ENCODE results near the gene METTL18. TPM values are rescaled to one million over a fixed set of nuclear protein-coding genes. Genes with fewer than 3 reads are reported as not detected.

METTL18 gene
- total RNA-seq, 1 donor from 2014 or later: 5.6 TPM

DNA sequence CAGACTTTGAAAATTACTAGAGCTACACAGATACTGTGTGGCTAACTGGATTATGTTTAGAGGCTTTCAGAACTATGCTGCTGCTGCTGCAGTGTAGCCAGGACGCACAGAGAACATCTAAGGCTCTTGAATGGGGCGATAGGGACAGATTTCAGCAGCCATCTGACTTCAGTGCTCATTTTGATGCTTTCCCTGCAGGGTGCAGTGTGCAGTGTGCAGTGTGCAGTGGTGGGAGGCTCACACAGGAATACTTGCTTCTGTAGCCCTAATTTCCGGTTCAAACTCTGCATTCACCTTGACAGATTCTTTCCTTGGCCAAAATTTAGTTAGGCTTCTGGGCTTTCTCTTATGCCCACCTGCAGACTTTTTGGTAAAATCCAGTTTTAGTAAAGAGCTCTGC lies 7.7 kb downstream of the METTL18 start:
- DNase-seq (ENCODE audit: low read depth): no peak

DNA sequence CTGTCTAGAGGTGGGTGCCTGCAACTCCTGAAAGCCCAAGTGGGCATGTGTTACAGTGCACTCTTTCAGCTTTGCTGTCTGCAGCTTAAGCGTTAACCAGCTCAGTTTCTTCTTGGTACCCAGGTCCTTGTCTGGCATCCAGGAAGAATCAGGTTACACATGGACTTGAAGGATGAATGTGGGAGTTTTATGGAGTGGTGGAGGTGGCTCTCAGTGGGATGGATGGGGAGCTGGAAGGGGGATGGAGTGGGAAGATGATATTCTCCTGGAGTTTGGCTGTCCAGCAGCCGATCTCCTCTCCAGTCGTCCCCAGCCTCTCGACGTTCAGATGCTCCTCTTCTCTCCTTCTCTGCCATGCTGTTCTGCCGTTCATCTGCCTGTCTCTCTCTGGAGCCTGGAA lies 9.4 kb downstream of the METTL18 start:
- DNase-seq (ENCODE audit: low read depth): no peak

DNA sequence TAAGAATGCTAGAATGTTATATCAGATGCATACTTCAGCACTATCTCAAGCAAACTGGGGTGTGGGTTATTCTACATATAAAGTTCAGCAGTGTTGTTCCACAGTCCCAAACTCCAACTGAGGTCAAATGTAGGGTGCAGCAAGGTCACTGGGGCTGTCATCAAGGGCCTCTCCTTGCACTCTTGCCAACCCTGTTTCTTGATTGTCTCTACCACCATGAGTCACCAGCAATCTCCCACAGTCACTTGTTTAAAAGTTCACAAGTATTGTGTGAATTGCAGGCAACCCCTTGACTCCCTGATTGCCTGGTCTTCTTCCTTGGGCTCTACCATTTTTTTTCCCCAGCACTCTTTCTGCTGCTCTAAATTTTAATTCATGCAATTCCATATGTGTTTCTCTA lies 10.6 kb downstream of the METTL18 start:
- no peak for DNase-seq (ENCODE audit: low read depth)

DNA sequence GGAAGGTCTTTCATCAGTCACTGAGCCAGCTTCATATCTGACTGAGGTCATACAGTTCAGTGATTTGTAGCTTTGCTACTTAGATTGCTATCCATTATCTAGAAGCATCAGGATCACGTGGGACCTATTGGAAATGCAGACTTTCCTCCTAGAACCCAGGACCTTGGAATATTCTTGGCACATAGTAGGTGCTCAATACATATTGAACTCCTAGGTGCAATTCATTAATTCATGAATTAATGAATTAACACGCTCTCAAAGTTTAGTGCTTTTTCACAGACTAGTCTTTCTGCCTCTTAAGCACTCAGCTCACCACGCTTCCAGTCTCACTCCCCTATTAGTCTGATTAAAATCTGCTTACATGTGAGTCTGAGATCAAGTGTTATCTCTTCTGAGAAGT lies 12.1 kb downstream of the METTL18 start:
- no peak for DNase-seq (ENCODE audit: low read depth)

DNA sequence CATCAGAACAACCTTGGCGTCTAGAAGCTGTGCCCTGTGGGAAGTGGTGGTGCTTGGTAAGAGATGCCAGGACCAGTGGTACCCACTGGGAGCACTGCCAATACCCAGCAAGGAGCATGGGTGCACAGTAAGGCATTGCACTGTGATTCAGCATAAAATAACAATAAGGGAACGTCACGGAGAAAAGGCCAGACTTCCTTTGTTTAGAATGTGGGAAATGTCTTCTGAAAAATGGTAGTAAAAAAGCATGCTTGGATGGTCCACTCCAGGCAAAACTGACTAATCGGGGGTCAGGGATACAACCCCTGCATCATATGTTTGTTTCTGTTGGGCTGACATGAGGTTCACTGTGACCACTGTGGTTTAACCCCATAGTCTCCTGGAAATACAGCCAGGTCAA lies 14.7 kb downstream of the METTL18 start:
- DNase-seq (ENCODE audit: low read depth): no peak

DNA sequence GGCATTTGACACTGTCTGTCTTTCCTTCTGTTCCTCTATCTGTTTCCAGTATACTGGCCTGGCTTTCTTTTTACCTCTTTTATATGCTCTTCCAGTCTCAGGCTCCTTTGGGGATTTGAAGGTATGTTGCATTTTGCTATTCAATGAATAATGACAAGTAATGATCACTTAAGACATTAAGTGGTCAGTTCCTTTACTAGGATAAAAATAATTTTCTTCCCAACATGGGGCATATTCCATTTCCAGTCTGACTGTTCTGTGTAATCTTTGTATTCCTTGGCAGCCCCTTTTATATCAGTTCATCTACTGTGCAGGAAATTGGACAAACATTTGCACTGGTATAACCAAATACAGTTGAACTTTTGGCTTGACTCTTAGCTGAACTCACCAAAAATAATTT lies 15.6 kb downstream of the METTL18 start:
- no peak for DNase-seq (ENCODE audit: low read depth)

DNA sequence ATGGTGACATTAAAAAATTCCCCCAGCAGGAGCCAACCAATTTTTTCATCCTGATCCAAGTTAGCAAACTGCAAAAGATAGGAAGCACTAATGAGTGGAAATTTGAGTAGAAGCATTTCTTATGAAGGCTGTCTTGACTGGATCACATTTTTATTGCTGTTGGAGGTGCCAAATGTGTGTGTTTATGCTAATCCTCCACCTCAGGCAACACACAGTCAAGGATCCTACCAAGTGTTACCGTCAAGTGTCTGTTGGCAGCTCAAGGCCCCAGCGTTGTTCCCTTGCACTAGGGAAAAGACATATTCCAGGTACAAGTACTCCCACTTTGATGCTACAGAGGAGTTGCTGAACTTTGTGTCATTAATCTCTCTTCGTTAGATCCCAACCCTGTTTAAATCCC lies 18.3 kb downstream of the METTL18 start:
- no peak for DNase-seq (ENCODE audit: low read depth)

DNA sequence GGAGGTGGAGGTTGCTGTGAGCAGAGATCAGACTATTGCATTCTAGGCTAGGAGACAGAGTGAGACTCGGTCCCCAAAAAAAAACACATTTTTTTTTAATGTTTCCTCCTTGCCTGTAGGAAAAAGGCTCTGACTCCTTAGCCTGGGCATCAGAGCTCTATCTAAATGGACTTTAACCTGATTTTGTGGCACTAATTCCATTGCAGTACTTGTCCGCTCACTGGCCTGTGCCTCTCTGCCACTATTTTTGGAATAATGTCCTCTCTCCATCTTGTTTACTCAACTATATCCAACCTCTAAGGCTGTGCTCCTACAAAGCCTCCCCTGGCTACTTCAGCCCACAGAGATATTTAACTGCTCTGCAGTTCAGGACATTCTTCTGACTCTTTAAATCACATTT lies 26.5 kb downstream of the METTL18 start:
- DNase-seq (ENCODE audit: low read depth): no peak

DNA sequence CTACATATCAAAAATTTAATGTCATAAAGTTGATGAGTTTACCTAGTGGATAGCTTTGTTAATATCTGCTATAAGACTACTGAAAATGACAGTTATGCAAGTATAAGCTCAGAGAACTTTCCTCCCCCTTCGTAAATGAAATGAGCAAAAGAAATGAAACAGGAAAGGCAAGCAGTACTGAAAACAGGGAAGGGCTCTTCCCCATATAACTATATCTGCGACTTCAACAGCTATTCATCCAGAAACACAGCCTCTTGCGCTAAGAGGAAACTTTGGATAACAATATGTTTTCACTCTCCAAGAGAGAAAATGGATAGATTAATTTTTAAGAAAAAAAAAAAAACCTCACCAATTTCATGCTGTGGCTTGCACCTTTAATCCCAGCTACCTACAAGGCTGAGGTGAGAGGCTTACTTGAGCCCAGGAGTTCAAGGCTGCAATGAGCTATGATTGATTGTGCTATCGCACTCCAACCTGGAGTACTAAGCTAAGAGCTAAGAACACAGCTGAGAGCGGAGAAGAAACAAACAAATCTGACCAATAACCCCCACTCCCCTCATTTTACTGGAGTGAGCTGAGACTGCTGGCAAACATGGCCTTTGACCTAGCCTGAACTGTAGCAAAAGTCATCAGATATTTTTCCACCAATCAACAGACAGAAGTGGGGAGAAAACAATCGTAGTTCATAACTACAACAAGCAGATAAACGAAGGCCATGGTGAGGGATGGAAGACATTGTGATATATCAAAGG lies 29.0 kb downstream of the METTL18 start:
- DNase-seq (ENCODE audit: low read depth): no peak

DNA sequence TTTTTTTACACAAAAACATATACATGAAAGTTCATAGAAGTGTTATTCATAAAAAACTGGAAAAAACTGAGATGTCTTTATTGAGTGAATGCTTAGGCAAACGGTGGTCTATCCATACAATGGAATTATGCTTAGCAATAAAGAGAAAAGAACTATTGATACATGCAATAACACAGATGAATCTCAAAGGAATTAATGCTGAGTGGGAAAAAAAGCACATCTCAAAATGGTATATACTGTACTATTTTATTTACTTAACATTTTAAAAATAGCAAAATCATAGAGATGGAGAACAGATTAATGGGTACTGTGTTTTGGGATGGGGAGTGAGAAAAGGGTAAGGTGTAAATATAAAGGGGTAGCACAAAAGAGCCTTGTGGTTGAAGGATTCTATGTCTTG lies 29.8 kb downstream of the METTL18 start:
- no peak for DNase-seq (ENCODE audit: low read depth)

DNA sequence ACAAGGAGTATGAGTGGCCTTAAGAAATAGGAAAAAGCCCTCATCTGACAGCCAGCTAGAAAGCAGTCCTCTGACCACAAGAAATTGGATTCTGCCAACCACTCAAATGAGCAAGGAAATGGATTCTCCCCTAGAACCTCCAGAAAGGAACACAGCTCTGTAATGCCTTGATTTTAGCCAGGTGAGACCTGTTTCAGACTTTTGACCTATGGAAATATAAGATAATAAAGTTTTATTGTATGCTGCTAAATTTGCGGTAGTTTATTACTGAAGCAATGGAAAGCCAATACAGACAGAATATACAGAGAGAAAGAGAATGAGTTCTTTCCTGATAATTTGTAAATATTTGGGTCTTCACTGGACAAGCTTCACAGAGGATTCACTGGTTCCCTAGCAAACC lies 32.0 kb downstream of the METTL18 start:
- no peak for DNase-seq (ENCODE audit: low read depth)

DNA sequence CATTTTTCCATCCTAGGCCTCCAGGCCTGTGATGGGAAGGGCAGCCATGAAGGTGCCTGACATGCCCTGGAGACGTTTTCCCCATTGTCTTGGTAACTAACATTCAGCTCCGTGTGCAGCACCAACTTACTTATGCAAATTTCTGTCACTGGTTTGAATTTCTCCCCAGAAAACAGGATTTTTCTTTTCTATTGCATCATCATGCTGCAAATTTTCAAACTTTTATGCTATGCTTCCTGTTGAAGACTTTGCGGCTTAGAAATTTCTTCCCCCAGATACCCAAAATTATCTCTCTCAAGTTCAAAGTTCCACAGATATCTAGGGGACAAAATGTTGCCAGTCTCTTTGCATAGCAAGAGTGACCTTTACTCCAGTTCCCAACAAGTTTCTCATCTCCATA lies 35.7 kb downstream of the METTL18 start:
- no peak for DNase-seq (ENCODE audit: low read depth)

DNA sequence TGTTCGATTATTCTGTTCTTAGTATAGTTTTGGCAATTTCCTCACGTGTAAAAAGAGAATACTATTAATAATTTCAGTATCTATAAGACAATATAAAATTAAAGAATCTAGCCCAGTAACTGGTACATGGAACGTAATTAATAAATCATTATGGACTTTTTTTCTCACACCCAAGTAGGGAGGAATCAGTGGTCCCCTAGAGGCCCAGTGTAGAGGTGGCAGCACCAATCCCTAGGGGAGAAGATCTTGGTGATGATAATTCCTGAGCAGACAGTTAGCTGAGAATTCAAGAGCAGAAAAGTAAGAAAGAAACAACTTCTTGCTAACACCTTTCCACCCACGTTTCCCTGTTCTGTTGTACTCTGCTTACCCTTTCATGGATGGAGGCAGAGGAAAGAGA lies 41.2 kb downstream of the METTL18 start:
- DNase-seq (ENCODE audit: low read depth): no peak

DNA sequence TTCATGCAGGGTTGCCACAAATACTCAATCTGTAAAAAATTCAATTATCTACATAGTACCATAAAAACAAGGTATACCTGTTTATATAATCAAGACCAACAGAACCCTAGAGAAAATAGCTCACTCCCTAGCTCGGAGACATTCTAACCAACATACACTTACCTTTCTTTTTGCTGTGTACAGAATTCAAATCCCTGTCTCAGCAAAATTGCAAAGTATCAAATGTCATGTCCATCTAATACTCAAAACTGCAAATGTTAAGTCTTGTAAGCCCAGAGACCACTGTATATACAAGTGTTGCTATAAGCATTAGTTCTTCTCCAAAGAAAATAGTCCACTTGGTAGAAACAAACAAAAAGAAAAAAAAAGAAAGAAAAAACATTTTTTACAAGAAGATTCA lies 44.7 kb downstream of the METTL18 start:
- DNase-seq (ENCODE audit: low read depth): no peak

DNA sequence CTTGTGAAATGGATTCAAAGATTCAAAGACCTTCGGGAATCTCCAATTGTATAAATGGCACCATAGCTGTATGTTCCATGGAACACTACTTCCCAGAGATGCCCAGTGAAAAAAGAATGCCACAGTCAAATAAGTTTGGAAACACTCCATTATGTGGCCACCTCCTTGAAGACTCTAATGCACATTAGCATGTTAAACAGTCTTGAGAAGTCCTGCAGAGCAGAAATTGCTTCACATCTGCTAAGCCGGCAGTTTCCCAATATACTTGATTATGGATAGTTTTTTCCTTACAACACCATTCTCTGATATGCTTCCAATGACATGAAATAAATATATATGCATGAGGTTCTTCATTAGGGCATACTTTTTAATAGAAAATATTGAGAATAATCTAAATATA lies 48.2 kb downstream of the METTL18 start:
- no peak for DNase-seq (ENCODE audit: low read depth)

DNA sequence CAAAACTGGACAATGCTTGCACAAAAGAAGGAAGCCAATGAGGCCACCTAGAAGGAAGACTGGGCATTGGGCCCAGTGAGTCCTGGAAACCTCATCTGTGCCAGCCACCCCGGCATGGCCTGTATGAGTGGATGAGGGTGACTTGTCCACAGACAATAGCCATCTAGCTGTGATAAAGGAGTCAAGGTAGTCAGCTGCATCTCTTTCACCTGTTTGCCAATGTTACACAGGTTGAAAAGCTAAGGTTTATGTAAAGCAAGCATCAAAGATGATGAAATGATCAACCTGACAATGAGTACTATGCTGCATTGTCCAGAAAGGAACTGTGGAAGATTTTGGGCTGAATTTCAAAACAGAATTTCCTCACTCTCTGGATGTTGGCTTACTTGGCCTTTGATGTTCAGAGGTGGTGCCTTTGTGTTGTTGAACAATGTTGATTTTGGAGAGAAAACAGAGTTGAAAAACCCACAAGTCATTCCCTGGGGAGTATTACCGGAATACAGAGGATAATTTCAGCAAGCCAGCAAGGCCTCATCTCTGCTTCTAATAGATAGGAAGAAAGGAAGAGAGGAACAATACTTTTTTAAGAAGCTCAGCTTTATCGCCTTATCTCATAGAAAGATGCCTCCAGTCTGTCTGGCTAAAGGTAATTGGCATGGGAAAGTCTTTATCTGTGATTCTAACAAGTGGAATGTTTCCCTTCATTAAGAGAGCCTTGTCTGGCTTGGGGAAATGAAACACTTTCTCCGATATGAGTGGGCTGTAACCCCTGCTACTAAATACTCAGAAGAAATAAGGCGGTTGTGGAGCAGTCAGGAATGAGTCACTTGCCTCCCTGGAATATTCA lies 49.5 kb downstream of the METTL18 start:
- no peak for DNase-seq (ENCODE audit: low read depth)

Other genes starting within 250 kb of the METTL18 start
- gene F5, start 208.4 kb downstream of the METTL18 start, total RNA-seq: not detected in 2 replicates
- not detected in 2 replicates for gene SELP, start 164.8 kb downstream of the METTL18 start, total RNA-seq
- gene SELL, start 83.3 kb downstream of the METTL18 start, total RNA-seq: not detected in 2 replicates
- gene SELE, start 60.8 kb downstream of the METTL18 start, total RNA-seq: not detected in 2 replicates
- gene SCYL3, start 99.0 kb upstream of the METTL18 start, total RNA-seq: 5.4 and 6.7 TPM in 2 replicates

Data from myocyte (in vitro differentiated cells).